CD8-positive, alpha-beta memory T cell (primary cell): Measurements from ENCODE around the gene AMH. TPM values are rescaled to one million over a fixed set of nuclear protein-coding genes. Genes with fewer than 3 reads are reported as not detected.
"Not testable (repeated sequence)": the region's sequence is repeated elsewhere in the genome, so short reads cannot be mapped to it uniquely, and the experiment has no call there.

Experiments used
- CTCF ChIA-PET: fragments of 350-600 bp; sonication (Branson Sonifier 250); formaldehyde crosslinking; loops from one replicate; lab custom pipeline; 2021; ENCODE audit warnings: antibody characterized with exemption; lab: Charles Lee
- POLR2A ChIA-PET: fragments of 350-600 bp; sonication (Branson Sonifier 250); formaldehyde crosslinking; loops from one replicate; lab custom pipeline; 2021; ENCODE audit warnings: antibody characterized with exemption; lab: Charles Lee
- DNase-seq, 5 donors: peaks; one replicate each; pipeline versions ENCODE4 v3.0.0 to v3.0.0-alpha.2; 2020 to 2022; ENCODE audit warnings: mixed read lengths in 1 of 5
- H3K27ac ChIP-seq: one replicate; pipeline ENCODE4 v1.7.0; 2013; ENCODE audit warnings: low read depth, mild to moderate bottlenecking, low read length, moderate library complexity
- H3K27me3 ChIP-seq: 2 replicates; pipeline ENCODE4 v1.7.0; 2013; ENCODE audit warnings: low read length, mild to moderate bottlenecking; ENCODE audit not compliant: insufficient read depth, poor library complexity, severe bottlenecking
- H3K36me3 ChIP-seq: 2 replicates; pipeline ENCODE4 v1.7.0; 2013; ENCODE audit warnings: mild to moderate bottlenecking, low read length, moderate library complexity; ENCODE audit not compliant: insufficient read depth
- H3K4me1 ChIP-seq: 2 replicates; pipeline ENCODE4 v1.7.0; 2013; ENCODE audit warnings: mild to moderate bottlenecking, low read length, moderate library complexity; ENCODE audit not compliant: insufficient read depth
- H3K4me3 ChIP-seq: 2 replicates; pipeline ENCODE4 v1.7.0; 2013; ENCODE audit warnings: mild to moderate bottlenecking, low read length
- H3K9me3 ChIP-seq: 2 replicates; pipeline ENCODE4 v1.7.0; 2013; ENCODE audit warnings: mild to moderate bottlenecking, low read length
- H3K27ac Mint-ChIP-seq, 8 donors: one replicate each; pipeline ENCODE4 v1.8.0; 2020 to 2021; ENCODE audit warnings: mixed read lengths in 8 of 8, mild to moderate bottlenecking in 6 of 8, inconsistent platforms in 3 of 8, moderate library complexity in 3 of 8
- H3K27me3 Mint-ChIP-seq, 2 donors: one replicate each; pipeline ENCODE4 v1.8.0; 2020 to 2021; ENCODE audit warnings: mixed read lengths in 2 of 2, mild to moderate bottlenecking in 1 of 2, moderate library complexity in 1 of 2
- H3K36me3 Mint-ChIP-seq, 3 donors: one replicate each; pipeline ENCODE4 v1.8.0; 2020 to 2021; ENCODE audit warnings: mixed read lengths in 3 of 3, inconsistent platforms in 1 of 3, mild to moderate bottlenecking in 1 of 3
- H3K4me1 Mint-ChIP-seq, 3 donors: one replicate each; pipeline ENCODE4 v1.8.0; 2020 to 2021; ENCODE audit warnings: mixed read lengths in 3 of 3, inconsistent platforms in 1 of 3, mild to moderate bottlenecking in 1 of 3
- H3K4me3 Mint-ChIP-seq, 7 donors: one replicate each; pipeline ENCODE4 v1.8.0; 2020 to 2021; ENCODE audit warnings: mixed read lengths in 7 of 7, mild to moderate bottlenecking in 6 of 7, moderate library complexity in 4 of 7, inconsistent platforms in 2 of 7
- H3K9me3 Mint-ChIP-seq, 5 donors: one replicate each; pipeline ENCODE4 v1.8.0; 2020 to 2022; ENCODE audit warnings: mixed read lengths in 5 of 5, mild to moderate bottlenecking in 3 of 5, moderate library complexity in 2 of 5, inconsistent platforms in 1 of 5
- polyA plus RNA-seq: library from polyadenylated mRNA; unstranded; fragments of 300-500 nt; fragmentation: Illumina TruSeq; gene quantifications from one replicate; pipeline ENCODE4 v1.2.3, GENCODE V29; 2021
- total RNA-seq, 2 experiments: library from RNA; stranded (reverse); gene quantifications; one replicate each; pipeline ENCODE4 v1.2.3, GENCODE V29; 2021

Gene AMH
- total RNA-seq: 1 to 10 TPM; 5.9 to 7.4 TPM
- not detected for polyA plus RNA-seq

GRCh38 chr19:2249010-2249866 lies at the start of gene AMH:
AMH (plus strand) TSS chr19:2249323; CDS start chr19:2249333, 10 bp downstream.
- H3K4me1 Mint-ChIP-seq: peaks cover 0 to 21% (median 4%) of the 10 kb centered on the region in 3 donors
- peaks cover 30% of the 10 kb centered on the region for H3K36me3 ChIP-seq
- H3K36me3 Mint-ChIP-seq: peaks cover 0 to 37% (median 0%) of the 10 kb centered on the region in 3 donors
- no peak within 1 kb of the TSS for H3K4me3 ChIP-seq
- no peak within 1 kb of the TSS for H3K27ac Mint-ChIP-seq
- ChIA-PET POLR2A (interaction anchor here (1.0 to 8.2 kb wide), 2 partner anchors 9 to 10 kb away, joined by 3 to 69 read pairs; no protein-coding TSS in a partner anchor), CTCF (interaction anchor here (0.9 to 1.7 kb wide), 4 partner anchors 9 to 13 kb away, joined by 3 to 7 read pairs (median 4); no protein-coding TSS in a partner anchor)
- peak within 1 kb of the TSS in 3 of 7 donors; percentile 13 to 32 (median 24) for H3K4me3 Mint-ChIP-seq
- no peaks in the 10 kb centered on the region for H3K9me3 ChIP-seq
- H3K27me3 ChIP-seq: peaks cover 10% of the 10 kb centered on the region
- H3K9me3 Mint-ChIP-seq: peaks cover 0 to 1% (median 0%) of the 10 kb centered on the region in 5 donors
- H3K27ac ChIP-seq: no peak within 1 kb of the TSS
- DNase-seq: no peak
- peaks cover 0 to 2% of the 10 kb centered on the region in 2 donors for H3K27me3 Mint-ChIP-seq
- H3K4me1 ChIP-seq: peaks cover 15% of the 10 kb centered on the region

GRCh38 chr19:2199861-2200623 lies 49.1 kb upstream of the AMH start:
- Histone ChIP-seq H3K36me3 (peaks cover 3% of the 10 kb centered on the region), H3K9me3 (no peaks in the 10 kb centered on the region), H3K4me1 (no peaks in the 10 kb centered on the region), H3K4me3 (no peak overlapping the region), H3K27ac (no peak overlapping the region), H3K27me3 (no peaks in the 10 kb centered on the region)
- Mint-ChIP-seq H3K4me3 (no peak overlapping the region), H3K4me1 (no peaks in the 10 kb centered on the region), H3K27me3 (no peaks in the 10 kb centered on the region), H3K27ac (no peak overlapping the region), H3K9me3 (no peaks in the 10 kb centered on the region), H3K36me3 (peaks cover 0 to 44% (median 5%) of the 10 kb centered on the region in 3 donors)
- no peak for DNase-seq
- CTCF ChIA-PET: interaction anchor here (0.6 kb wide), 1 partner anchor 309 kb away, joined by 3 read pairs; no protein-coding TSS in a partner anchor
- POLR2A ChIA-PET: no interaction called here

GRCh38 chr19:2200624-2201294 lies 48.4 kb upstream of the AMH start:
- H3K4me3 ChIP-seq, H3K27me3 Mint-ChIP-seq, H3K27me3 ChIP-seq, H3K9me3 ChIP-seq, H3K4me3 Mint-ChIP-seq, H3K9me3 Mint-ChIP-seq, H3K27ac Mint-ChIP-seq, H3K4me1 Mint-ChIP-seq, POLR2A ChIA-PET, H3K36me3 ChIP-seq, H3K27ac ChIP-seq, DNase-seq, H3K4me1 ChIP-seq: not testable (repeated sequence)
- peaks cover 0 to 43% (median 5%) of the 10 kb centered on the region in 3 donors for H3K36me3 Mint-ChIP-seq
- CTCF ChIA-PET: interaction anchor here (0.6 kb wide), 1 partner anchor 309 kb away, joined by 3 read pairs; no protein-coding TSS in a partner anchor

GRCh38 chr19:2201473-2202148 lies 47.5 kb upstream of the AMH start:
- ChIA-PET POLR2A (no interaction called here), CTCF (no interaction called here)
- H3K4me3 Mint-ChIP-seq: no peak overlapping the region
- H3K4me1 Mint-ChIP-seq: no peaks in the 10 kb centered on the region
- no peaks in the 10 kb centered on the region for H3K9me3 Mint-ChIP-seq
- H3K36me3 ChIP-seq: peaks cover 3% of the 10 kb centered on the region
- H3K27me3 ChIP-seq: no peaks in the 10 kb centered on the region
- H3K4me1 ChIP-seq: no peaks in the 10 kb centered on the region
- H3K36me3 Mint-ChIP-seq: peaks cover 0 to 39% (median 6%) of the 10 kb centered on the region in 3 donors
- H3K9me3 ChIP-seq: no peaks in the 10 kb centered on the region
- no peak for DNase-seq
- H3K27me3 Mint-ChIP-seq: no peaks in the 10 kb centered on the region
- no peak overlapping the region for H3K4me3 ChIP-seq
- H3K27ac ChIP-seq: no peak overlapping the region
- H3K27ac Mint-ChIP-seq: no peak overlapping the region

- Histone ChIP-seq H3K27ac (no peak overlapping the region), H3K4me1 (no peaks in the 10 kb centered on the region), H3K36me3 (peaks cover 5% of the 10 kb centered on the region), H3K9me3 (no peaks in the 10 kb centered on the region), H3K4me3 (no peak overlapping the region), H3K27me3 (no peaks in the 10 kb centered on the region)
- Mint-ChIP-seq H3K4me1 (no peaks in the 10 kb centered on the region), H3K27ac (peak overlapping the region in 1 of 8 donors; percentile 58), H3K36me3 (peaks cover 0 to 38% (median 6%) of the 10 kb centered on the region in 3 donors), H3K27me3 (no peaks in the 10 kb centered on the region), H3K9me3 (no peaks in the 10 kb centered on the region), H3K4me3 (no peak overlapping the region)
- ChIA-PET POLR2A (no interaction called here), CTCF (no interaction called here)
- no peak for DNase-seq
Measured at GRCh38 chr19:2202366-2202765, 46.8 kb upstream of the AMH start.

- peaks cover 11% of the 10 kb centered on the region for H3K36me3 ChIP-seq
- CTCF ChIA-PET: no interaction called here
Measured at GRCh38 chr19:2207008-2207407, 42.1 kb upstream of the AMH start.

More at GRCh38 chr19:2207008-2207407, 42.1 kb upstream of the AMH start:
- Mint-ChIP-seq H3K36me3 (peaks cover 0 to 51% (median 6%) of the 10 kb centered on the region in 3 donors), H3K27me3 (no peaks in the 10 kb centered on the region), H3K4me1 (no peaks in the 10 kb centered on the region), H3K9me3 (no peaks in the 10 kb centered on the region), H3K27ac (peak overlapping the region in 1 of 8 donors; percentile 17), H3K4me3 (no peak overlapping the region)
- POLR2A ChIA-PET: no interaction called here
- no peaks in the 10 kb centered on the region for H3K9me3 ChIP-seq
- no peak for DNase-seq
- H3K27ac ChIP-seq: no peak overlapping the region
- no peaks in the 10 kb centered on the region for H3K27me3 ChIP-seq
- no peak overlapping the region for H3K4me3 ChIP-seq
- no peaks in the 10 kb centered on the region for H3K4me1 ChIP-seq
